Activated CD4-positive, alpha-beta T cell treated with anti-CD3 and anti-CD28 coated beads, Interleukin-2, amount 50 U/mL, for 1 hour (primary cell): ENCODE results near the gene FANCC.
"Not testable (repeated sequence)": the region's sequence is repeated elsewhere in the genome, so short reads cannot be mapped to it uniquely, and the experiment has no call there.

Experiments used
- DNase-seq: peaks from one replicate; pipeline ENCODE4 v3.0.0-alpha.2; 2020

FANCC gene

DNA sequence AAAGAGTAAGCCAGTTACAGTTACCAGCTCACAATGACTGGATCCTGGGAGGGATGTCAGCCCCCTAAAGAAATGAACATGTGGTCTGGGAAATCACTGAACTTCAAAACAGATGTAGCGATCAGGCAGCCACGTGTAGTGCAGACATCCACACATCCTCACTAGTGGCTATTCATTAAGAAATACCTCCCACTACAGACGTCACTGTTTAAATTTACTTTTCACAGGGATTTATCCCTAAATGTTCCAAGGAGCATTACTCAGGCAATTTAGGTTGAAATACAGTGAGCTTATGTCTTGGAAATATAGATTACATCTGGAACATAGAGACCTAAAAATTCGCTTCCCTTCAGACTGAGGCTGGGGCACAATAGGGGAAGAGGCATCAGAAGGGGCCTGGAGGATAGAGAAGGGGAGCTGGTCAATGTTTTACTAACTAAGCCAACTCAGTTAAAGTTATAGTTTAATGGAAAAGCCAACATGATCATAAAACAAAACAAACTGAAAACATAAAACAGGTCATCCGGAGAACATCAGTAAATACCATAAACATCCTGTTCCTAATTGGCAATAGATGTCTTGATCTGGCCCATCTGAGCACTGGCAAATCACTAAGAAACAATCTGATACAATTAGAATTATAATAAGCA lies 92.3 kb downstream of the FANCC start:
- DNase-seq: no peak

DNA sequence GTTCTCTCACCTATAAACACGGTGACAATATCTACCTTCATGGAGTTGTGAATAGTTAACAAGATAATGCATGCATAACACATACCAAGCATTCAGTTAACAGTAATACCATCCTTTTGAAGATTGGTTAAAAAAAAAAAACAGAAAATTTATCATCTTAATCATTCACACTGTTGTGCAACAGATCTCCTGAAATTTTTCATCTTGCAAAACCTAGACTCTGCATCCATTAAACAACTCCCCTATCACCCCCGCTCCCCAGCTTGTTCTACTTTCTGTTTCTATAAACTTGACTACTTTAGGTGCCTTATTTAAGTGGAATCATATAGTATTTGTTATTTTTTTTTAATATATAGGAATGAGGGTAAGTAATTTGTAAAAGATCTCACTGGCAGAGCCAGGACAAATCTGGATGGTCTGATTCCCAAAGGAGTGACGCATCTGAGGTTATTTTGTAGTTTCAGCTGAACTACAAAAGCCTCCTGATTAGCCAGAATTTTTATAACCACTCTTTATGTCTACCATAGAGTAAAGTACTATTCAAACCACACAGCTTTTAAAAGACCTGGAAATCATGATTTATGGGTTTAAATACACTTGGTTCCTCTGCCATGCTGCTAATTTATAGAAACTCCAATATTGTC lies 93.0 kb downstream of the FANCC start:
- DNase-seq: no peak

DNA sequence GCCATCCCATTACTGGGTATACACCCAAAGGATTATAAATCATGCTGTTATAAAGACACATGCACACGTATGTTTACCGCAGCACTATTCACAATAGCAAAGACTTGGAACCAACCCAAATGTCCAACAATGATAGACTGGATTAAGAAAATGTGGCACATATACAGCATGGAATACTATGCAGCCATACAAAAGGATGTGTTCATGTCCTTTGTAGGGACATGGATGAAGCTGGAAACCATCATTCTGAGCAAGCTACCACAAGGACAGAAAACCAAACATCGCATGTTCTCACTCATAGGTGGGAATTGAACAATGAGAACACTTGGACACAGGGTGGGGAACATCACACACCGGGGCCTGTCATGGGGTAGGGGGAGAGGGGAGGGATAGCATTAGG lies 97.2 kb downstream of the FANCC start:
- DNase-seq: not testable (repeated sequence)

DNA sequence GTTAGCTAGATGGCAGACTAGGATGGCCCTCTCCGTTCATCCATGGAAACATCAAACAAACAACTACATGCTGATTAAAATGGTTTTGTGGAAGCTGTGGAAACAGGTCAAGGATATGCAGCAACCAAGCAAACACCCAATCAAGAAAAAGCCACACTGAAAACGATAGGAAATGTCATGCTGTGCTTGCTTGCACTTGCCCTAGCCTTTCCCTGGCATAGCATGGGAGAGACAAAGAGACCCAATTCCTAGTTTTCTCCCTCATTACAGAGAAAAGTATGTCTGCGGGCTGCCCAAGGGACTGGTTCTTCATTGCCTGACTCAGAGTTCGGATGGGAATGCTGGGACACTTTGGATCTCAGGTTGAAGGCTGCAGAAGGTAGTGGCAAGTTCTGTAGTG lies 98.7 kb downstream of the FANCC start:
- no peak for DNase-seq

DNA sequence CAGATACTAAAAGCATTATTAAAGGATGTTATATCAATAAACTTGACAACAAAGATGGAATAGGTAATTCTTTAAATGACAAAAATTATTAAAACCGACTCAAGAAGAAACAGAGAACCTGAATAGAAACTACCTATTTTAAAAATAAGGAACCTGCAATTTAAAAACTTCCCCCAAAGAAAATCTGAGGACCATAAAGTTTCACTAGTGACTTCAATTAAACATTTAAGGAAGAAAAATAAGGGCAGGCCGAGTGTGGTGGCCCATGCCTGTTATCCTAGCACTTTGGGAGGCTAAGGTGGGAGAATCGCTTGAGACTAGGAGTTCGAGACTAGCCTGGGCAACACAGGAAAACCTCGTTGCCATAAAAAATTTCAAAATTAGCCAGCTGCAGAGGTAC lies 99.6 kb downstream of the FANCC start:
- DNase-seq: no peak

DNA sequence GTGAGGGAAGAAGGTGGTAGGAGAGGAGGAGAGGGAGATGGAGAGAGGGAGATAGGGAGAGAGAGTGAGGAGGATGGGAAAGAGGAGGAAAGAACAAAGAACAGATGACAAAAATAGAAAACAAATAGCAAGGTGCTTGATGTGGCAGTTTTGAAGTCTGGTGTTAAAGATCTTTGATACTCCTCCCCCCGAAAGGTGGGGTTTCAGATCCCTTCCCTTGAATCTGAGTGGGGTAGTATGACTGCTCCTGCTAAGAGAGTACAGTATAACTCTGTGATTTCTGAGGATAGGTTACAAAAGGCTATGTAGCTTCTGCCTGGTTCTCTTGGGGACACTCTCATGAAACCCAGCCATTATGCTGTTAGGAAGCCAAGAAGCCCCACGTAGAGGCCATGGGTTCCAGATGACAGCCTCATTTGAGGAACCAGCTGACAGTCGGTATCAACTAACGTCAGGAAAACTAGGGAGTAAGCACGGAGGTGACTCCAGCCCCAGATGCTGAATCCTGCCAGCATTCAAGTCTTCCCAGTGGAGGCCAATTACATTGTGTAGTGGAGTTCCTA lies 102.1 kb downstream of the FANCC start:
- DNase-seq: no peak

DNA sequence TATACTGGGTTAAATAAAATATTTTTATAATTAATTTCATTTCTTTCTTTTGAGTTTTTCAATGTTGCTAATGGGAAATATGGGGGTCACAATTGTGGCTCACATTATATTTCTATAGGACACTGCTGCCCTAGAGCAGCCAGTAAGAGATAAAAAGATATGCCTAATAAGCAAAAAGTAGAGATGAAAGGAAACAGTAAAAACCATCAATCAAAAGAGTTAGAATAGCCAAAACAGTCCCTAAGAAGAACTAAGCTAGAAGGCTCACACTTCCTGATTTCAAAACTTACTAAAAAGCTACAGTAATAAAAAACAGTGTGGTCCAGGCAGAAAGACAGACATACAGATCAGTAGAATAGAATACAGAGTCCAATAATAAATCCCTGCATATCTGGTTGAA lies 104.4 kb downstream of the FANCC start:
- DNase-seq: no peak

DNA sequence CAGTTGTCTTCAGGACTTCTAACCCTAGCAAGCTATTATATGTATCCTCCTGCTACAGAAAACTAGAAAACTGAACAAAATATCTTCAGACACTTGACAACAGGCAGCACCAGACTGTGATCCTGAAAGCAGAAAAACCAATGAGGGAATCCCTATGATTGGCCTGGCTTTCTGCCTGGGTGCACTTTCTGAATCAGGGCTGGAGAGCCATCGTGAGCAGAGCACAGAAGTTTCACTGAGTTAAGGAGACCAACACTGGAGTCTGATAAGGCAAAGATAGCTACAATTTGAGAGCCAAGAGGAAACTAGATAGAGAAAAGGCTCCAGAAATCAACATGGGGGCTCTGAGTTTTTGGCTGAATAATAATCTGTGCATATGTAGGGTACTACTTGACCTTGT lies 106.5 kb downstream of the FANCC start:
- no peak for DNase-seq

DNA sequence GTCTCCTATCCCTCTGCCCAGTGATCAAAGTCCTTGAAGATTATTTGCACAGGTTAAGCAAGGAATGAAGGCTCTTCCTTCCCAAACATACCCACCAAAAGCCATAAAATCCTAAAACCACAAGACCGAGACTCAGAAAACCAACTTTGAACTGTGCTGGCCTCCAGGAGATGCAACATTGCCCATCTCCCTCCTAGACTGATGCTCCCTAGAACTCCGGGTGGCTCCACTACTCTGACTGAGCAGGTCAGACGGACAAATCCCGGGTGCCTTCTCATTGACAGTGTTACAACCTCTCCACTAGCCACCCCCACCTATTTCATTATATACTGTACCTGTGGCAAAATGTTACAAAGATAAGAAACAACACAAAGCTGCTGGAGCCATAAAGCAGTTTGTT lies 110.1 kb downstream of the FANCC start:
- no peak for DNase-seq

DNA sequence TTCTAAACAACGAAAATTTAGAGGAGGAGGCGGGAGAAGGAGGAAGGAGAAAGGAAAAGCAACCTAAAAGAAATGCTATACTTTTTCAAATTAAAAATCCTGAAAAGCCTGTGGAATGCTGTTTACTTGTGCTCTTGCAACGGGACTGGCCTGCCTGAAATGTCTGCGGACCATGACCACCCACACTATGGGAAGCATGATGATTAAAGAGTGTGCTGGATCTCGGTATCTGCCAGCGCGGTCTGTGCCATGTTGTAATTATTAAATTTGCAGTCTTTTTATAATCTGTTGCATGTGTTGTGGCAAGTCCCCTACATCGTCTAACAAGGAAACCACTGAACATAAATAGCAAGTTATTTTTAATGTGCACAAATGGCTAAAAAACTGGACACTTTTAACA lies 111.4 kb downstream of the FANCC start:
- DNase-seq: no peak

DNA sequence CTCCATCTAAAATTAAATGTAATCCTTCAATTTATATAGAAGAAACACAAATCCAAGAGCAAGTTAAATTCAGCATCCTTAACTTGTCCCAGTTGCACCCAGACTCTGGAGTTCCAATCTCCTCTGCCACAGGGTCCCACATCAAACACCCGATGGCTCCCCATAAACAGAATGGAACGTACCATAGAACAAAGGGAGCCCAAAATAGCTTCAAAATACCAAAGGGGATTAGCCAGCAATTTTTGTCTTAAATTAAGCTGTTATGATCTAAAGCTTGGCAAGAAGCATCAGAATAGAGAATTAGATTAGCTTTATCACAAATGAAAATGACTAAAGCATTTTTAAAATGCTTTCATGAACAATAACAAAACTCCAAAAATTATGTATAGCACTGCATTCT lies 112.8 kb downstream of the FANCC start:
- DNase-seq: no peak

DNA sequence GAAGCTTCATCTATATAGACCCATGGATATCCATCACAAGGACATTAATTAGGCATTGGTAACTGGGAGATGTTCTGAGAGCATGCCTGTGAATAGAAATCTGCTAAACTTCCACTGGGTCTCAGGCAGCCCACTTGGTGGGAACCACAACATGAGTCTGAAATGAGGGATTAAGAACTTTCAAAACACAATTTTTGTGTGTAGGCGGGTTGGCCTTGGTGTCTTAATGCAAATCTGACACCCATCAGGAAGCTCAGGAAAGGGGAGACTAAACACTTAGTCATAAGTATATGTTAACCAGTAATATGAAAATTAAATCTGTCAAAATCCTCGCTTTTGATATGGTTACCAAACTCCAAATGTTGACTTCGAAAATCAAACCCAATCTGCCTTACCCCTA lies 113.2 kb downstream of the FANCC start:
- DNase-seq: no peak

DNA sequence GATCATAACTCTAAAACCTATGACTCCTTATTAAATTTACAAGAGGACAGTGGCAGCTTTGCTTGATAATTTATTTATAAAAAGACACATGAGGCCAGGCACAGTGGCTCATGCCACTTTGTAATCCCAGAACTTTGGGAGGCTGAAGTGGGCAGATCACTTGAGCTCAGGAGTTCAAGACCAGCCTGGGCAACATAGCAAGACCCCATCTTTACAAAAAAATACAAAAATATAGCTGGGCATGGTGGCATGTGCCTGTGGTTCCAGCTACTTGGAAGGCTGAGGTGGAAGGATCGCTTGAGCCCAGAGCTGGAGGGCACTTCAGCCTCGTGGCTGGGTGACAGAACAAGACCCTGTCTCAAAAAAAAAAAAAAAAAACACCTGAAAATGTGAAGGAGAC lies 114.5 kb downstream of the FANCC start:
- DNase-seq: not testable (repeated sequence)

DNA sequence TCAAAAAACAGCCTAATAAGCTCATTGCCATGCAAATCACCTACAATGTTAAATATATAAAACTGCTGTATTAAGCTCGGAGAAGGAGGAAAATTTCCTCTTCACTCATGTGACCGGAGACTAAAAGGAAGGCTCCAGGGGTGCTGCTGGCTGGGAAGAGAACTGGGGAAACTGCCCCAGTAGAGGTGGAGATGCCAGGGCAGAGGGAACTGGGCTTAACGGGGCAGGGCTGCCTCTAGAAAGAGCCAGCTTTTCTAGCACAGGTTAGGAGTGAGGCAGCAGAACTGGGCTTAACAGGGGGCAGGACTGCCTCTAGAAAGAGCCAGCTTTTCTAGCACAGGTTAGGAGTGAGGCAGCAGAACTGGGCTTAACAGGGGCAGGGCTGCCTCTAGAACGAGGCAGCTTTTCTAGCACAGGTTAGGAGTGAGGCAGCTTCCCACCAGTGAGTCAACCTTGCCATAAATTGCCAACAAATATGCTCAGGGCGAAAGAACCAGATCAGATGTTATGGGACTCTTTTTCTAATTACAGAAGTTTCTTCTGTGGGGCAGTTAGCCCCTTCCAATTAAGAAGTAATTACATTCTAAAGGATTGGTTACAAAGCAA lies 115.3 kb downstream of the FANCC start:
- DNase-seq: no peak

DNA sequence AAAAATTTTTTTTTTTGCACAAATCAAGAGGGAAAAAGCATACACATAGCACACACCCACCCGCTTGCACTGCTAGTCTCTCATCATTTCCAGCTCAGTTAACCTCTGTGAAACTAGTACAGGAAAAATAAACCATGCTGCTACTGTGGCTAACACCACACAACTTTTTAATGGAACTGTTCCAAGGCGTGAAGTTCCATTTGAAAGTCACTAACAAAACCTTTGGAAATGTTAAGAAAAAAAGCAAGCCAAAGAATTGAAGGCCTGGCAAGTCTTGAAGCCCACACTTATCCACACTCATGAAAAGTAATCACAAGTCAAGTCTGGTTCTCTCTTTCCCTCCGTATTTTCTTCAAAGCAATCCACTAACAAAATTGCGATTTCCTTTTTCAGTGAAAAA lies 116.3 kb downstream of the FANCC start:
- no peak for DNase-seq

DNA sequence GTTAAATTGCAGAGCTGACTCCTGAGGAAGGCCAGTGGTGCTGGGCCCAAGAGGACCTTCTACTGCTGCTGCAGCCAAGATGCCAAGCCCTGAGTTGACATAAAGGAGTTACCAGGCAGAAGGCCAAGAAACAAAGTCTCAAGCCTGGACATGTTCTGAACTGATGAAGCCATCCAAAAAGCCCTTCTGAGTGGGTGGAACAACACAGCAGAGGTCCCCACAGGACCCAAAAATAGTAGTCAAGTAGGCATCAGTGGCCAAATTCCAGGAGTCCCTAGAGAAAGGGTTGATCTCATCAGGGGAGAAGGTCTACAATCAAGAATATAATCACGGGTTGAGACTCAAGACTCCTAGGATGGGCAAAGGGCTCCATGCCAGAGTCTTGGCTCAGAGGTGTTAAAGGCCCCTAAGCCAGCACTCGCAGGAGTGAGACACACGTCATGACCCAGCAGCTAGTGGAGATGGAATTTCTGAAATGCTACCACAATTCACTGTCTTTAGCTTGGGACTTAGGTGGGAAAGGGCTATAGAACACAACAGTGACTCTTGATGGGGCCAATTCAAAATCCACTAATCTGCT lies 119.7 kb downstream of the FANCC start:
- DNase-seq: no peak

DNA sequence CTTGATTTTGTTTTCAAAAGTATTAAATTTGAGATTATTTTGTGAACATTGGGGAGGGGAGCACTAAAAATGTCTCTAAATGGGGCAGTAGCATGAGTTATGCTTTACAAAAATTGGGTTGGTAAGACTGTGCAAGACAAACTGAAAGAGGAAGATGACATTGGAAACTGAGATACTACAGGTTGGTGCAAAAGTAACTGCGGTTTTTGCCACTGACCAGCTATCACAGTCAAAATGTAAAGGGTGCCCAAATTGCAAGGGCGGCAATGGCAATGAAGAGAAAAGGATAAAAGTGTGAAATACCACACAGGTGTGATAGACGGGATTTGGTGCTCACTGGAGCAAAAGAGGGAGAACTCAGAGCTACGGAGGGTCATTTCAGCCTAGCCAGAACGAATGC lies 124.0 kb downstream of the FANCC start:
- DNase-seq: no peak

DNA sequence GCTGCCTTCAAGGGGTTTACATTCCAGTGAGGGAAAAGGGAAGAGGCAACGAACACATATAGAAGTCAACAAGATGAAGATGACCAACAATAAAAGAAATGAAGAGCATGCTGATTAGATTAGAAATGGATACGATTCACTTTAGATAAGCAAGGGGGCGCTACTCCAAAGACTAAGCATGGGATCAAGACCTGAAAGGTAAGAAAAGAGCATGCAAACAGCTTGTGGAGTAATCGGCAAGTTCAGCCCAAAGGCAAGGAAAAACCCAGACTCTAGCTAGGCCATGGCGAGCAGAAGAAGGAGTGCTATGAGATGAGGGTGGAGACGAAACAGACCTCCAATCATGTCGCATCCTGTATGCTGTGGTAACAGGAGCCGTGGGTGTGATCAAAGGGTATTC lies 124.4 kb downstream of the FANCC start:
- DNase-seq: no peak

DNA sequence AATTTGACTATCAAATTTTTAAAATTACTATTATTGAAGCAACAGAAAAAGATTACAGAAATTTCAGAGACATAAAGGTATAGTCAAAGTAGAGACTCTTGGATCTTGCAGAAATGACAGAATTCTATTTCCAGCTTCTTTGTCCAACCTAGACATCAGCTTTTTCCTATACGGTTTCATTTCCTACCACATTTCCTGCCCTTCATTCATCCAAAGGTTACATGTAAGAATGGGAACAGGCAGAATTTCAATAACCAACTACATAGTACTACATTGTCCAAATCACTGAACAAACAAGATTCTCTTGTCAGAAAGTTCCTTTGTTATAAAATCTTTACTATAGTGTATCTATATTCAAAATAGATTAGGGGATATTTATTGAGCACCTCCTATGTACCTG lies 124.9 kb downstream of the FANCC start:
- no peak for DNase-seq

DNA sequence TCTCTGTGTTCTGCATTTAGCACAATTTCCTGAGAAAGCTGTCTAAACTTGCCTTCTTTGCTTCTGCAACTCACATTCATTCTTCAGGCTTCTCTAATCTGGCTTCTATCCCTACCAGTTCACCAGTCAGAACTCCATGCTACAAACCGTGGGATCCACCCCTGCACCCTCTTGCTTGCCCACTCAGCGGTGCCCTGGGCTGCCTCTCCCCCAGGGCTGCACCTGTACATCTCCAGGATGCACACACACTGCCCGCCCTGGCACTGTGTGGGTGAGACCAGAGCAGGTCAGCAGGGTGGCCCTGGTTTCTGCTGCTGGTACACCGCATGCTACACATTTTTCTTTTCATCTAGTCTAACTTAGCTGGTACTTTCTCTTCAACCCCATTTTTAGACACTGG lies 127.1 kb downstream of the FANCC start:
- no peak for DNase-seq

DNA sequence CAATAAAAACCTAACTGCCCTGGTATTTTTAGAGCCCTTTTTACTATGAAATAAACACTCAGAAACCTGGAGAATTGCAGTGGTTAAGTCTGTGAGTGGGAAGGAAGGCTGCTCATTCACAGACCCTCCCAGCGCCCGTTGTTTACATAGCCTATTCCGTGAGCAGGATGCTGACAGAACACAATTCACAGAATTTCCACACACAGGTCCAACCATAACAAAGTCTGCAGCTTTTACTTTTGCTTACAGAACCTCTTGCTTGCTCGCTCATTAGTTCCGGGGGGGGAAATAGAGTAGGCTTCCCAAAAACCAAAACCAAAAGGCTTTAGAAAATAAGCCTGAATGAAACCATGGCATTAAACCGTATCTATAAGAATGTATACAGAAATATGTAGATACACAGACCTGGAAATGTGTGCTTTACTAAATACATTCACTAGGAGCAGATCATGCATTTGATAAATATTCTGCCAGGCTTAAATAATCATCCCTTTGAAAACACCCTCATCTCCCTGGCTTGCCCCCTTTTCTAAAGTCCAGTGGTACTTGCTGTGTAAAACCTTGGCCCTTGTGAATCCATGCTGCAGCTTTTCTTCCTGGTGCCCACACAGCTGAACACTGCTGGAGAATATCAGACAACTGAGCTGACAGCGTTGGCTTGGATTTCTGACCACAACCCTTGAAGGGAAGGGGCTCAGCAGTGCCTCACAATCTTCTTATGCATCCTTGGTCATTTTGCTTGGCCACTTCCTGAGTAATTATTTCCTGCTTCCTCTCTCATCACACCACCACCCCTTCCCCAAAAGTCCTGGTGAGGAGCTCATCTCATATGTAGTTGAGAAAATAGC lies 128.0 kb downstream of the FANCC start:
- no peak for DNase-seq

DNA sequence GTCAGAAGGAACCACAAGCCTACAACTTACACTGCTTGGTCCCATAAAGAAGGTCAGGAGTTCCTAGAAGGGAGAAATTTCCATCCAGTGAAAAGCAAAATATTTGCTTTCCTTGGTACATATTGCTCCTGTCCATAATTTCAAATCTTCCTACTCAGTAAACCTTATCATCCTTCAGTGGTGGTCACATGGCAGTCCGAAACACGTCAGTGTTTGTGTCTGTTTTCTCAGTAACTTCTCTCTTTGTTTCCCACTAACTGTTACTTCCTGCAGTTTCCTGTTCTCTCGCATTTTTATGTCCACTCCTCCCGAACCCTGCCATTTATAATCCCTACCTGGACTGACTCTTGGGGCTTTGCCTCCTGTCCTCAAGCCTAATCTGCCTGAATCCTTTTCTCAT lies 129.1 kb downstream of the FANCC start:
- no peak for DNase-seq

DNA sequence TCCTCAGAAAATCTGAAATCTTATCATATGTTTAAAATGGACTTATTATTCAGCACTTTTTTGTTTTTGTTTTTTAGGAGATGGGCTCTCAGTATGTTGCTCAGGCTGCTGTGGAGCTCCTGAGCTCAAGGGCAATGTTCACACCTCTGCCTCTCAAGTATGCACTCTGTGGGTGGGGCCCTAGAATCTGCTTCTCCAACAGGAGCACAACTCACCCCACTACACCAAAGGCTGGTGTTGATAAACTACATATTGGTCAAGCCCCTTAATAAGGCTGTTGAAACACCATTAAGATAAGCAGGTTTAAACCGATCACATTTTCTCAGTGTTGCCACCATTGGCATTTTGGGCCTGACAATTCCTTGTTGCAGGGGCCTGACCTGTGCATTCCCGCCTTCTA lies 131.6 kb downstream of the FANCC start:
- DNase-seq: no peak
